Prostate gland (tissue), 2 donors: ENCODE results near the gene EXOC3. TPM values are rescaled to one million over a fixed set of nuclear protein-coding genes. Genes with fewer than 3 reads are reported as not detected.
"Not testable (repeated sequence)": the region's sequence is repeated elsewhere in the genome, so short reads cannot be mapped to it uniquely, and the experiment has no call there.

Source experiments
- DNase-seq: peaks from one replicate; pipeline ENCODE4 v3.0.0-alpha.2; 2019; ENCODE audit warnings: low spot score
- H3K27ac ChIP-seq, 2 donors: fragments of 200-600 bp; sonication (generic); 2 replicates each; pipeline ENCODE4 v1.5.1; 2017 to 2019
- H3K27me3 ChIP-seq: fragments of 200-600 bp; sonication (generic); replicated peaks from 2 replicates; pipeline ENCODE4 v1.5.1; 2019; ENCODE audit not compliant: insufficient read depth
- H3K36me3 ChIP-seq, 2 donors: fragments of 200-600 bp; sonication (generic); 1 replicate in 1 of 2; 2 replicates in 1 of 2; pipeline versions ENCODE4 v1.5.1 to v1.8.1; 2017 to 2019
- H3K4me1 ChIP-seq: fragments of 200-600 bp; sonication (generic); replicated peaks from 2 replicates; pipeline ENCODE4 v1.5.1; 2019
- H3K4me3 ChIP-seq, 2 donors: fragments of 200-600 bp; sonication (generic); 2 replicates each; pipeline ENCODE4 v1.5.1; 2017 to 2019
- H3K9me3 ChIP-seq: fragments of 200-600 bp; sonication (generic); 2 replicates; pipeline ENCODE4 v1.5.1; 2017
- POLR2A ChIP-seq: fragments of 450-650 bp; IDR thresholded peaks from one replicate; pipeline ENCODE4 v1.6.1; 2016; ENCODE audit warnings: antibody characterized with exemption, mild to moderate bottlenecking
- POLR2AphosphoS5 ChIP-seq: sonication (generic); formaldehyde crosslinking; IDR thresholded peaks from one replicate; pipeline ENCODE4 v1.6.1; 2017; ENCODE audit warnings: antibody characterized with exemption
- WGBS: methylation state at CpG from one replicate; pipeline ENCODE4 v1.1.5; 2018; 5-methylcytosine and 5-hydroxymethylcytosine counted together
- intact Hi-C: fragments of 100-400 bp; cut with DNase I; formaldehyde crosslinking; loops from one replicate; pipeline ENCODE4 v1.14.2; 2022
- total RNA-seq, 2 donors: library from RNA; depleted of rRNA; stranded (reverse); fragments of >200 nt; gene quantifications; one replicate each; pipeline ENCODE4 v1.1.0, GENCODE V29; 2016
- TF ChIP-seq, protein P1 (sequence below), 4 experiments: fragments of 200-600 bp in 2 of 4; fragments of 450-650 bp in 2 of 4; sonication (generic) in 2 of 4; IDR thresholded peaks; 1 replicate in 3 of 4; 2 replicates in 1 of 4; pipeline ENCODE4 v1.5.1; 2016 to 2019; ENCODE audit warnings: antibody characterized with exemption in 4 of 4, mild to moderate bottlenecking in 2 of 4, moderate library complexity in 2 of 4

Gene EXOC3
- total RNA-seq, 2 donors from 2014 or later, result 44.3 to 79.7 TPM

- no peaks in the 10 kb centered on the region for H3K4me1 ChIP-seq
- no peak overlapping the region for H3K27ac ChIP-seq
- 85% methylated on average over 2 of the region's 2 CpGs for WGBS
- H3K36me3 ChIP-seq, result no peaks in the 10 kb centered on the region
- no peaks in the 10 kb centered on the region for H3K9me3 ChIP-seq
- no peak for TF ChIP-seq POLR2A
- no peak overlapping the region for H3K4me3 ChIP-seq
- H3K27me3 ChIP-seq, result no peaks in the 10 kb centered on the region
- intact Hi-C loops, result no loop called here
- no peak for DNase-seq
These were observed 32.0 kb upstream of the EXOC3 start for GRCh38 chr5:410911-411517.

- Histone ChIP-seq H3K9me3 (no peaks in the 10 kb centered on the region), H3K4me3 (no peak overlapping the region), H3K27ac (no peak overlapping the region), H3K4me1 (no peaks in the 10 kb centered on the region), H3K27me3 (no peaks in the 10 kb centered on the region), H3K36me3 (no peaks in the 10 kb centered on the region)
- TF ChIP-seq, protein P1, sequence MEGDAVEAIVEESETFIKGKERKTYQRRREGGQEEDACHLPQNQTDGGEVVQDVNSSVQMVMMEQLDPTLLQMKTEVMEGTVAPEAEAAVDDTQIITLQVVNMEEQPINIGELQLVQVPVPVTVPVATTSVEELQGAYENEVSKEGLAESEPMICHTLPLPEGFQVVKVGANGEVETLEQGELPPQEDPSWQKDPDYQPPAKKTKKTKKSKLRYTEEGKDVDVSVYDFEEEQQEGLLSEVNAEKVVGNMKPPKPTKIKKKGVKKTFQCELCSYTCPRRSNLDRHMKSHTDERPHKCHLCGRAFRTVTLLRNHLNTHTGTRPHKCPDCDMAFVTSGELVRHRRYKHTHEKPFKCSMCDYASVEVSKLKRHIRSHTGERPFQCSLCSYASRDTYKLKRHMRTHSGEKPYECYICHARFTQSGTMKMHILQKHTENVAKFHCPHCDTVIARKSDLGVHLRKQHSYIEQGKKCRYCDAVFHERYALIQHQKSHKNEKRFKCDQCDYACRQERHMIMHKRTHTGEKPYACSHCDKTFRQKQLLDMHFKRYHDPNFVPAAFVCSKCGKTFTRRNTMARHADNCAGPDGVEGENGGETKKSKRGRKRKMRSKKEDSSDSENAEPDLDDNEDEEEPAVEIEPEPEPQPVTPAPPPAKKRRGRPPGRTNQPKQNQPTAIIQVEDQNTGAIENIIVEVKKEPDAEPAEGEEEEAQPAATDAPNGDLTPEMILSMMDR (IDR thresholded peaks at IDR 0.05), result no peak
- TF ChIP-seq POLR2A (no peak), POLR2AphosphoS5 (no peak)
- 82% methylated on average over 13 of the region's 13 CpGs for WGBS
- DNase-seq, result no peak
- intact Hi-C loops, result no loop called here
These were observed 31.2 kb upstream of the EXOC3 start for GRCh38 chr5:411728-412127.

DNA sequence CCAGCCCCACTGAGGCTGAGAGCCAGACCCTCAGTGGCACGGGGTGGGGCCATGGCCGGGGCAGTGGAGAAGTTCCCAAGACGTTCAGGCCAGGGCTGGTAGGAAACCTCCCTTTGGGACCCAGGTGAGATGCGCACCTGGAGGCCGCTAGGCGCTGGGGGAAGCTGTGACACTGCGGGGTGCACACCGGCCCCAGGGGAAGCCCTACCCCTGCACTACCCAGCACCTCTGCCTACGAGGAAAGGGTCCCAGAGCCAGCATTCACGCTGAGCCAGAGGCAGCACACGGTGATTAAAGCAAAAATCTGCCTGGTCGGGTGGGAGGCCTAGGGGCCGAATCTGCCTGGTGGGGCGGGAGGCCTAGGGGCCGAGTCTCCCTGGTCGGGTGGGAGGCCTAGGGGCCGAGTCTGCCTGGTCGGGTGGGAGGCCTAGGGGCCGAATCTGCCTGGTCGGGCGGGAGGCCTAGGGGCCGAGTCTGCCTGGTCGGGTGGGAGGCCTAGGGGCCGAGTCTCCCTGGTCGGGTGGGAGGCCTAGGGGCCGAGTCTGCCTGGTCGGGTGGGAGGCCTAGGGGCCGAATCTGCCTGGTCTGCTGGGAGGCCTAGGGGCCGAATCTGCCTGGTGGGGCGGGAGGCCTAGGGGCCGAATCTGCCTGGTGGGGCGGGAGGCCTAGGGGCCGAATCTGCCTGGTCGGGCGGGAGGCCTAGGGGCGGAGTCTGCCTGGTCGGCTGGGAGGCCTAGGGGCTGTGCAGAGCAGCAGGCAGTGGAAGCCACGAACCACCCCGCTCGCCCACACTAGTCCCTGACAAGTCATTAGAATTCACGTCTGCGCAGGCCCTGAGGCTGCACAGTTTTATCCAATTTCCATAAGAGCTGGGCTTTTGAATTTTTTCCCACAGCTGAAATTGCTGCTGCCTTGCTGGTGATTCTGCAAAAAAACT is 27.7 kb upstream of the EXOC3 start:
- DNase-seq, H3K9me3 ChIP-seq, H3K4me1 ChIP-seq, H3K27ac ChIP-seq, H3K27me3 ChIP-seq, intact Hi-C loops, H3K4me3 ChIP-seq, H3K36me3 ChIP-seq: not testable (repeated sequence)
- 80% methylated on average over 42 of the region's 42 CpGs for WGBS

- no peak for DNase-seq
- no peaks in the 10 kb centered on the region for H3K36me3 ChIP-seq
- H3K4me3 ChIP-seq, result no peak overlapping the region
- H3K27me3 ChIP-seq, result no peaks in the 10 kb centered on the region
- H3K9me3 ChIP-seq, result no peaks in the 10 kb centered on the region
- WGBS, result 80% methylated on average over 21 of the region's 24 CpGs
- intact Hi-C loops, result no loop called here
- H3K27ac ChIP-seq, result no peak overlapping the region
- no peaks in the 10 kb centered on the region for H3K4me1 ChIP-seq
- TF ChIP-seq, protein P1 (IDR thresholded peaks at IDR 0.05), result no peak
- no peak for TF ChIP-seq POLR2A
- TF ChIP-seq POLR2AphosphoS5, result no peak
These were observed 26.9 kb upstream of the EXOC3 start for GRCh38 chr5:415928-416635.

DNA sequence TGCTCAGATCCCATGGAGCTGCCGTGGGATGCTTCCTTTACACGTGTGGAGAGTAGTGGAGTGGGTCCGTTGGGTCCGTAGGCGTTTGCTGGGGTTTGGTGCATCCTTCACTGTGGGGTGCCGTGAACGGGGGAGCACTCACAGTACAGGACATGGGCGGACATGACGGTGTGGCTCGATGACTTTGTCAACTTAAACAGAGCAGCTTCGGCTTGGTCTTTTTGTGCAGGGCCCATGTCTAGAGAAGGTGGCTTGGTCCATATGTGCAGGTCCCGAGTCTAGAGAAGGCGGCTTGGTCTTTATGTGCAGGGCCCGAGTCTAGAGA is 26.4 kb upstream of the EXOC3 start:
- H3K27ac ChIP-seq, result no peak overlapping the region
- no peaks in the 10 kb centered on the region for H3K36me3 ChIP-seq
- TF ChIP-seq POLR2AphosphoS5, result no peak
- no peak for TF ChIP-seq POLR2A
- TF ChIP-seq, protein P1 (IDR thresholded peaks at IDR 0.05), result no peak
- H3K27me3 ChIP-seq, result no peaks in the 10 kb centered on the region
- no peak overlapping the region for H3K4me3 ChIP-seq
- H3K4me1 ChIP-seq, result no peaks in the 10 kb centered on the region
- DNase-seq, result no peak
- H3K9me3 ChIP-seq, result no peaks in the 10 kb centered on the region
- 93% methylated on average over 14 of the region's 14 CpGs for WGBS
- intact Hi-C loops, result no loop called here
